T47D (cell line): ENCODE measurements around the gene S1PR5.

ENCODE experiments used
- DNase-seq, 2 experiments: peaks; one replicate each; pipeline versions ENCODE4 v3.0.0 to v3.0.0-alpha.2; 2011 to 2012; ENCODE audit warnings: low read depth in 1 of 2, low spot score in 1 of 2
- JUND ChIP-seq: IDR thresholded peaks from 2 replicates; pipeline ENCODE4 v1.6.1; 2012; ENCODE audit warnings: low read depth
- in situ Hi-C: cut with HindIII; loops from 2 replicates; pipeline ENCODE4 v1.10.0; 2016; ENCODE audit warnings: low sequenced_read_pairs, low pct_unique_long_range_greater_than_20kb

The S1PR5 gene

GRCh38 chr19:10502524-10503001 lies 14.7 kb downstream of the S1PR5 start:
- in situ Hi-C loops = no loop called here
- TF ChIP-seq JUND = no peak; the same call in 1 of the 2 replicates
- DNase-seq = peak; percentile 74 to 90

GRCh38 chr19:10501971-10502523 lies 15.2 kb downstream of the S1PR5 start:
- no peak; the same call in 1 of the 2 replicates for TF ChIP-seq JUND
- in situ Hi-C loops = no loop called here
- peak; percentile 82 to 96 for DNase-seq

- DNase-seq = no peak
Measured at GRCh38 chr19:10500247-10500592, 17.0 kb downstream of the S1PR5 start.

GRCh38 chr19:10499550-10500246 lies 17.5 kb downstream of the S1PR5 start:
- DNase-seq = peak in 1 of 2 experiments; percentile 38
- no peak for TF ChIP-seq JUND
- in situ Hi-C loops = no loop called here

More at GRCh38 chr19:10500247-10500592, 17.0 kb downstream of the S1PR5 start:
- in situ Hi-C loops = no loop called here
- TF ChIP-seq JUND = no peak

- TF ChIP-seq JUND = no peak
- no peak for DNase-seq
- in situ Hi-C loops = no loop called here
Measured at GRCh38 chr19:10497371-10497770, 19.9 kb downstream of the S1PR5 start.

GRCh38 chr19:10491472-10492047 lies 25.7 kb downstream of the S1PR5 start:
- DNase-seq = no peak
- in situ Hi-C loops = no loop called here
- TF ChIP-seq JUND = no peak

- DNase-seq = peak in 1 of 2 experiments; percentile 84
- in situ Hi-C loops = no loop called here
- TF ChIP-seq JUND = no peak
Measured at GRCh38 chr19:10486551-10486950, 30.7 kb downstream of the S1PR5 start.

- DNase-seq = peak in 1 of 2 experiments; percentile 86
- no peak for TF ChIP-seq JUND
- in situ Hi-C loops = no loop called here
Measured at GRCh38 chr19:10478903-10479384, 38.3 kb downstream of the S1PR5 start.

- no peak for TF ChIP-seq JUND
- DNase-seq = no peak
- in situ Hi-C loops = no loop called here
Measured at GRCh38 chr19:10478476-10478875, 38.8 kb downstream of the S1PR5 start.

GRCh38 chr19:10474962-10475451 lies 42.2 kb downstream of the S1PR5 start:
- in situ Hi-C loops = no loop called here
- TF ChIP-seq JUND = no peak
- DNase-seq = no peak

GRCh38 chr19:10473192-10473591 lies 44.1 kb downstream of the S1PR5 start:
- in situ Hi-C loops = no loop called here
- no peak for TF ChIP-seq JUND
- DNase-seq = no peak

- peak in 1 of 2 experiments; percentile 72 for DNase-seq
- in situ Hi-C loops = no loop called here
- TF ChIP-seq JUND = no peak
Measured at GRCh38 chr19:10471909-10472308, 45.3 kb downstream of the S1PR5 start.

- no peak for TF ChIP-seq JUND
- in situ Hi-C loops = no loop called here
Measured at GRCh38 chr19:10468133-10468532, 49.1 kb downstream of the S1PR5 start.

More at GRCh38 chr19:10468133-10468532, 49.1 kb downstream of the S1PR5 start:
- DNase-seq = no peak
